Suprapubic skin (tissue), 4 donors: ENCODE measurements around the gene ZNF777. TPM values are rescaled to one million over a fixed set of nuclear protein-coding genes. Genes with fewer than 3 reads are reported as not detected.

Source experiments
- DNase-seq, 2 donors: peaks; one replicate each; pipeline ENCODE4 v3.0.0-alpha.2; 2019; ENCODE audit warnings: low spot score in 2 of 2
- H3K27ac ChIP-seq: fragments of 200-600 bp; sonication (generic); one replicate; pipeline ENCODE4 v1.5.1; 2019
- H3K27me3 ChIP-seq: fragments of 200-600 bp; sonication (generic); one replicate; pipeline ENCODE4 v1.5.1; 2019
- H3K36me3 ChIP-seq: fragments of 200-600 bp; sonication (generic); one replicate; pipeline ENCODE4 v1.5.1; 2019
- H3K4me1 ChIP-seq: fragments of 200-600 bp; sonication (generic); one replicate; pipeline ENCODE4 v1.5.1; 2019
- H3K4me3 ChIP-seq: fragments of 200-600 bp; sonication (generic); one replicate; pipeline ENCODE4 v1.5.1; 2019; ENCODE audit warnings: mild to moderate bottlenecking
- H3K9me3 ChIP-seq: fragments of 200-600 bp; sonication (generic); one replicate; pipeline ENCODE4 v1.5.1; 2019
- CTCF ChIP-seq, 2 donors: fragments of 200-600 bp in 1 of 2; fragments of 450-650 bp in 1 of 2; sonication (generic) in 1 of 2; IDR thresholded peaks; one replicate each; pipeline ENCODE4 v1.5.1; 2016 to 2019; ENCODE audit warnings: antibody characterized with exemption in 2 of 2, mild to moderate bottlenecking in 1 of 2, moderate library complexity in 1 of 2
- EP300 ChIP-seq: sonication (generic); formaldehyde crosslinking; IDR thresholded peaks from one replicate; pipeline ENCODE4 v1.6.1; 2017; ENCODE audit warnings: antibody characterized with exemption
- POLR2A ChIP-seq, 2 donors: fragments of 450-650 bp; IDR thresholded peaks; one replicate each; pipeline ENCODE4 v1.6.1; 2017; ENCODE audit warnings: antibody characterized with exemption in 2 of 2, mild to moderate bottlenecking in 2 of 2, moderate library complexity in 2 of 2
- POLR2AphosphoS5 ChIP-seq, 3 donors: sonication (generic); formaldehyde crosslinking; IDR thresholded peaks; one replicate each; pipeline ENCODE4 v1.6.1; 2017; ENCODE audit warnings: antibody characterized with exemption in 3 of 3
- WGBS: methylation state at CpG from one replicate; pipeline ENCODE4 v1.1.5; 2018; 5-methylcytosine and 5-hydroxymethylcytosine counted together
- total RNA-seq, 4 donors: library from RNA; depleted of rRNA; stranded (reverse); fragments of >200 nt; gene quantifications; one replicate each; pipeline ENCODE4 v1.1.0, GENCODE V29; 2016

Gene ZNF777
- total RNA-seq, 4 donors from 2014 or later, result 11.6 to 16.4 (median 14.9) TPM

- no peak for TF ChIP-seq POLR2AphosphoS5 (IDR thresholded peaks at IDR 0.05)
- TF ChIP-seq CTCF (IDR thresholded peaks at IDR 0.05), result no peak
- TF ChIP-seq POLR2A (IDR thresholded peaks at IDR 0.05), result no peak
- peaks cover 83% of the 10 kb centered on the region for H3K36me3 ChIP-seq
- 82% methylated on average over 15 of the region's 15 CpGs for WGBS
- H3K27ac ChIP-seq, result no peak overlapping the region
- H3K4me1 ChIP-seq, result no peaks in the 10 kb centered on the region
- no peak for DNase-seq
- no peaks in the 10 kb centered on the region for H3K9me3 ChIP-seq
- no peak overlapping the region for H3K4me3 ChIP-seq
- no peaks in the 10 kb centered on the region for H3K27me3 ChIP-seq
Measured at GRCh38 chr7:149489391-149490024, 28.6 kb upstream of the ZNF777 start.

- Histone ChIP-seq H3K9me3 (no peaks in the 10 kb centered on the region), H3K27me3 (no peaks in the 10 kb centered on the region), H3K36me3 (peaks cover 35% of the 10 kb centered on the region), H3K4me3 (no peak overlapping the region), H3K4me1 (no peaks in the 10 kb centered on the region), H3K27ac (no peak overlapping the region)
- WGBS, result 93% methylated on average over 1 of the region's 1 CpG
- no peak for DNase-seq
- TF ChIP-seq CTCF (IDR thresholded peaks at IDR 0.05) (no peak), EP300 (no peak), POLR2AphosphoS5 (IDR thresholded peaks at IDR 0.05) (no peak), POLR2A (IDR thresholded peaks at IDR 0.05) (no peak)
Measured at GRCh38 chr7:149479568-149479967, 18.7 kb upstream of the ZNF777 start.

- H3K4me3 ChIP-seq, result no peak overlapping the region
- no peak for TF ChIP-seq POLR2A (IDR thresholded peaks at IDR 0.05)
- H3K36me3 ChIP-seq, result peaks cover 43% of the 10 kb centered on the region
- 97% methylated on average over 1 of the region's 1 CpG for WGBS
- DNase-seq, result no peak
- no peaks in the 10 kb centered on the region for H3K9me3 ChIP-seq
- no peaks in the 10 kb centered on the region for H3K4me1 ChIP-seq
- no peak overlapping the region for H3K27ac ChIP-seq
- H3K27me3 ChIP-seq, result no peaks in the 10 kb centered on the region
Measured at GRCh38 chr7:149478754-149479153, 17.9 kb upstream of the ZNF777 start.

- no peak for DNase-seq
- no peaks in the 10 kb centered on the region for H3K9me3 ChIP-seq
- 92% methylated on average over 18 of the region's 18 CpGs for WGBS
- no peak overlapping the region for H3K27ac ChIP-seq
- H3K27me3 ChIP-seq, result no peaks in the 10 kb centered on the region
- TF ChIP-seq CTCF (IDR thresholded peaks at IDR 0.05), result no peak
- no peak for TF ChIP-seq POLR2A (IDR thresholded peaks at IDR 0.05)
- TF ChIP-seq POLR2AphosphoS5 (IDR thresholded peaks at IDR 0.05), result no peak
- TF ChIP-seq EP300, result no peak
- no peak overlapping the region for H3K4me3 ChIP-seq
- peaks cover 53% of the 10 kb centered on the region for H3K36me3 ChIP-seq
- no peaks in the 10 kb centered on the region for H3K4me1 ChIP-seq
Measured at GRCh38 chr7:149477494-149478443, 16.9 kb upstream of the ZNF777 start.

- no peak overlapping the region for H3K4me3 ChIP-seq
- no peaks in the 10 kb centered on the region for H3K9me3 ChIP-seq
- no peak for DNase-seq
- H3K27ac ChIP-seq, result no peak overlapping the region
- WGBS, result 89% methylated on average over 12 of the region's 12 CpGs
- H3K27me3 ChIP-seq, result no peaks in the 10 kb centered on the region
- TF ChIP-seq CTCF (IDR thresholded peaks at IDR 0.05) (no peak), POLR2AphosphoS5 (IDR thresholded peaks at IDR 0.05) (no peak), EP300 (no peak), POLR2A (IDR thresholded peaks at IDR 0.05) (no peak)
- peaks cover 61% of the 10 kb centered on the region for H3K36me3 ChIP-seq
- no peaks in the 10 kb centered on the region for H3K4me1 ChIP-seq
Measured at GRCh38 chr7:149476791-149477190, 15.9 kb upstream of the ZNF777 start.
